ENCODE results near the gene ASTN2. TPM values are rescaled to one million over a fixed set of nuclear protein-coding genes. Genes with fewer than 3 reads are reported as not detected.

The ASTN2 gene
- polyA plus RNA-seq, 1 experiment, result 6.6 TPM

- H3K27me3 ChIP-seq (ENCODE audit: control insufficient read depth, insufficient read depth, low read length), result no peaks in the 10 kb centered on the region
- ChIA-PET CTCF (no interaction called here), POLR2A (no interaction called here)
- no peak for DNase-seq (ENCODE audit: low read depth, low spot score)
- H3K27ac ChIP-seq (ENCODE audit: low read depth, low read length), result no peak overlapping the region
- TF ChIP-seq CTCF (IDR thresholded peaks at IDR 0.05; ENCODE audit: low read depth, low read length), result no peak
- H3K9me3 ChIP-seq (ENCODE audit: control insufficient read depth, insufficient read depth, low read length), result peaks cover 5% of the 10 kb centered on the region; the same call in 1 of the 2 replicates
- H3K4me3 ChIP-seq (ENCODE audit: low read depth, low read length), result no peak overlapping the region
Observed at GRCh38 chr9:117266855-117267497, 147.9 kb downstream of the ASTN2 start.

GRCh38 chr9:117265253-117265652, 149.6 kb downstream of the ASTN2 start:
- H3K27me3 ChIP-seq (ENCODE audit: control insufficient read depth, insufficient read depth, low read length), result no peaks in the 10 kb centered on the region
- DNase-seq (ENCODE audit: low read depth, low spot score), result no peak
- no peak overlapping the region for H3K27ac ChIP-seq (ENCODE audit: low read depth, low read length)
- H3K9me3 ChIP-seq (ENCODE audit: control insufficient read depth, insufficient read depth, low read length), result peaks cover 3% of the 10 kb centered on the region; the same call in 1 of the 2 replicates
- CTCF ChIA-PET, result no interaction called here
- TF ChIP-seq CTCF (IDR thresholded peaks at IDR 0.05; ENCODE audit: low read depth, low read length), result no peak
- H3K4me3 ChIP-seq (ENCODE audit: low read depth, low read length), result no peak overlapping the region
- POLR2A ChIA-PET, result no interaction called here

- no peaks in the 10 kb centered on the region for H3K27me3 ChIP-seq (ENCODE audit: control insufficient read depth, insufficient read depth, low read length)
- no peak overlapping the region for H3K4me3 ChIP-seq (ENCODE audit: low read depth, low read length)
- ChIA-PET POLR2A (no interaction called here), CTCF (no interaction called here)
- DNase-seq (ENCODE audit: low read depth, low spot score), result no peak
- no peak for TF ChIP-seq CTCF (IDR thresholded peaks at IDR 0.05; ENCODE audit: low read depth, low read length)
- H3K9me3 ChIP-seq (ENCODE audit: control insufficient read depth, insufficient read depth, low read length), result peaks cover 3% of the 10 kb centered on the region; the same call in 1 of the 2 replicates
- H3K27ac ChIP-seq (ENCODE audit: low read depth, low read length), result no peak overlapping the region
Observed at GRCh38 chr9:117258184-117258866, 156.5 kb downstream of the ASTN2 start.

GRCh38 chr9:117253261-117253660, 161.6 kb downstream of the ASTN2 start:
- TF ChIP-seq CTCF (IDR thresholded peaks at IDR 0.05; ENCODE audit: low read depth, low read length), result no peak
- no peak overlapping the region for H3K27ac ChIP-seq (ENCODE audit: low read depth, low read length)
- CTCF ChIA-PET, result no interaction called here
- H3K27me3 ChIP-seq (ENCODE audit: control insufficient read depth, insufficient read depth, low read length), result no peaks in the 10 kb centered on the region
- H3K4me3 ChIP-seq (ENCODE audit: low read depth, low read length), result no peak overlapping the region
- peaks cover 6% of the 10 kb centered on the region; the same call in 1 of the 2 replicates for H3K9me3 ChIP-seq (ENCODE audit: control insufficient read depth, insufficient read depth, low read length)
- POLR2A ChIA-PET, result no interaction called here
- DNase-seq (ENCODE audit: low read depth, low spot score), result no peak

GRCh38 chr9:117250610-117251215, 164.1 kb downstream of the ASTN2 start:
- Histone ChIP-seq H3K9me3 (ENCODE audit: control insufficient read depth, insufficient read depth, low read length) (peaks cover 4% of the 10 kb centered on the region; the same call in 1 of the 2 replicates), H3K4me3 (ENCODE audit: low read depth, low read length) (no peak overlapping the region), H3K27ac (ENCODE audit: low read depth, low read length) (no peak overlapping the region), H3K27me3 (ENCODE audit: control insufficient read depth, insufficient read depth, low read length) (no peaks in the 10 kb centered on the region)
- no peak for TF ChIP-seq CTCF (IDR thresholded peaks at IDR 0.05; ENCODE audit: low read depth, low read length)
- no peak for DNase-seq (ENCODE audit: low read depth, low spot score)
- POLR2A ChIA-PET, result no interaction called here
- CTCF ChIA-PET, result no interaction called here

Data from AG04450 (cell line).